ENCODE data around the gene GCK. TPM values are rescaled to one million over a fixed set of nuclear protein-coding genes. Genes with fewer than 3 reads are reported as not detected.

GCK gene
- total and polyA plus RNA-seq, 2 donors (not counting 3 experiments of a cell fraction or from before 2014, with no cell fraction given) = 0.17 to 0.51 TPM

DNA sequence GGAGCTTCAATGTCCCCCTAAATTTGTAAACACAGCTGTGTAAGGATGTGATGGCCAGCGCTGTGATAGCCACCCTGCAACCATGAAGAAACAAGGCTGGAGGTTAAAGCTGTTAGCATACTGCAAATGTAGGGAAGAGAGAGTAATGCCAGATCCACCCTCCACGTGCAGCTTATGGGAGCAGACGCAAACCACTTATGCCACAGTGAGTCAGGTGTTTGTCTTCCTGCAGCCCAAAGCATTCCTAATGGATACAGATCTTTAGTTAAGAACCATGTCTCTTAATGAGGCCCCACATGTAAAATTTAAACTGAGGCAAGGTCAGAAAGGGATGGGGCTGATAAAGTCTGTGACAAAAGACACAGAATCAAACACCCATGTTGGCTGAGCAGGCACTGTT, 34.5 kb downstream of the GCK start:
- Histone ChIP-seq H3K79me2 (ENCODE audit: control insufficient read depth, insufficient read depth, low read length) (no peaks in the 10 kb centered on the region), H3K9ac (replicated peaks; ENCODE audit: extremely low read depth, insufficient read depth, low read length) (no peak overlapping the region), H2AFZ (ENCODE audit: low read depth, low read length) (no peak overlapping the region), H3K4me1 (ENCODE audit: control insufficient read depth, extremely low read depth, insufficient read depth, low read length) (no peaks in the 10 kb centered on the region), H3K4me2 (ENCODE audit: insufficient read depth, low read length) (no peak overlapping the region), H3K27me3 (ENCODE audit: control insufficient read depth in 2 of 2, insufficient read depth in 2 of 2, low read length in 2 of 2) (no peaks in the 10 kb centered on the region), H3K9me3 (replicated peaks; ENCODE audit: control insufficient read depth, insufficient read depth, low read length) (no peaks in the 10 kb centered on the region), H3K9me1 (replicated peaks; ENCODE audit: control insufficient read depth, extremely low read depth, insufficient read depth, low read length) (no peaks in the 10 kb centered on the region), H3K36me3 (ENCODE audit: control insufficient read depth in 2 of 2, extremely low read depth in 1 of 2, insufficient read depth in 2 of 2, low read length in 2 of 2) (no peaks in the 10 kb centered on the region), H4K20me1 (replicated peaks; ENCODE audit: control insufficient read depth, extremely low read depth, insufficient read depth, low read length) (no peaks in the 10 kb centered on the region), H3K27ac (ENCODE audit: insufficient read depth, low read depth, low read length) (no peak overlapping the region), H3K4me3 (replicated peaks in 1 of 3; ENCODE audit: insufficient read depth in 1 of 3, low read depth in 1 of 3, low read length in 3 of 3) (no peak overlapping the region)
- POLR2A ChIA-PET = no interaction called here
- CTCF ChIA-PET = interaction anchor here (0.9 to 1.1 kb wide), 2 partner anchors 13 to 16 kb away, joined by 3 read pairs; no protein-coding TSS in a partner anchor
- intact Hi-C loops (cut with micrococcal nuclease) (no loop called here), dilution Hi-C loops (cut with MboI; ENCODE audit: extremely low pct_ligation_motif_present, low sequenced_read_pairs) (no loop called here)
- TF ChIP-seq GATA2 (IDR thresholded peaks at IDR 0.05; ENCODE audit: insufficient read depth, insufficient read length, low read depth, low read length) = no peak
- DNase-seq (ENCODE audit: low read depth, low spot score) (no peak), FAIRE-seq (no peak)
- no TSS peak for BruUV-seq (replicated peaks)

- Histone ChIP-seq H3K36me3 (ENCODE audit: control insufficient read depth in 2 of 2, extremely low read depth in 1 of 2, insufficient read depth in 2 of 2, low read length in 2 of 2) (no peaks in the 10 kb centered on the region), H3K4me3 (replicated peaks in 1 of 3; ENCODE audit: insufficient read depth in 1 of 3, low read depth in 1 of 3, low read length in 3 of 3) (no peak overlapping the region), H4K20me1 (replicated peaks; ENCODE audit: control insufficient read depth, extremely low read depth, insufficient read depth, low read length) (no peaks in the 10 kb centered on the region), H2AFZ (ENCODE audit: low read depth, low read length) (no peak overlapping the region), H3K79me2 (ENCODE audit: control insufficient read depth, insufficient read depth, low read length) (no peaks in the 10 kb centered on the region), H3K27ac (ENCODE audit: insufficient read depth, low read depth, low read length) (no peak overlapping the region), H3K4me1 (ENCODE audit: control insufficient read depth, extremely low read depth, insufficient read depth, low read length) (no peaks in the 10 kb centered on the region), H3K4me2 (ENCODE audit: insufficient read depth, low read length) (no peak overlapping the region), H3K27me3 (ENCODE audit: control insufficient read depth in 2 of 2, insufficient read depth in 2 of 2, low read length in 2 of 2) (no peaks in the 10 kb centered on the region), H3K9me3 (replicated peaks; ENCODE audit: control insufficient read depth, insufficient read depth, low read length) (no peaks in the 10 kb centered on the region), H3K9ac (replicated peaks; ENCODE audit: extremely low read depth, insufficient read depth, low read length) (no peak overlapping the region), H3K9me1 (replicated peaks; ENCODE audit: control insufficient read depth, extremely low read depth, insufficient read depth, low read length) (no peaks in the 10 kb centered on the region)
- BruUV-seq (replicated peaks) = no TSS peak
- FAIRE-seq (no peak), DNase-seq (ENCODE audit: low read depth, low spot score) (no peak)
- dilution Hi-C loops (cut with MboI; ENCODE audit: extremely low pct_ligation_motif_present, low sequenced_read_pairs) = no loop called here
- TF ChIP-seq EZH2 (IDR thresholded peaks at IDR 0.05; ENCODE audit: borderline replicate concordance, low read depth, low read length, severe bottlenecking) = no peak
- intact Hi-C loops (cut with micrococcal nuclease) = no loop called here
- ChIA-PET CTCF (interaction anchor here (1.1 kb wide), 1 partner anchor 17 kb away, joined by 3 read pairs; no protein-coding TSS in a partner anchor), POLR2A (no interaction called here)
Observed at GRCh38 chr7:44153948-44154335, 35.3 kb downstream of the GCK start.
